ENCODE measurements around the gene BGN. TPM values are rescaled to one million over a fixed set of nuclear protein-coding genes. Genes with fewer than 3 reads are reported as not detected.

Gene BGN
- polyA plus RNA-seq, 3 donors: not detected

GRCh38 chrX:153524234-153524633 lies 29.5 kb downstream of the BGN start:
- TF ChIP-seq, protein P1, sequence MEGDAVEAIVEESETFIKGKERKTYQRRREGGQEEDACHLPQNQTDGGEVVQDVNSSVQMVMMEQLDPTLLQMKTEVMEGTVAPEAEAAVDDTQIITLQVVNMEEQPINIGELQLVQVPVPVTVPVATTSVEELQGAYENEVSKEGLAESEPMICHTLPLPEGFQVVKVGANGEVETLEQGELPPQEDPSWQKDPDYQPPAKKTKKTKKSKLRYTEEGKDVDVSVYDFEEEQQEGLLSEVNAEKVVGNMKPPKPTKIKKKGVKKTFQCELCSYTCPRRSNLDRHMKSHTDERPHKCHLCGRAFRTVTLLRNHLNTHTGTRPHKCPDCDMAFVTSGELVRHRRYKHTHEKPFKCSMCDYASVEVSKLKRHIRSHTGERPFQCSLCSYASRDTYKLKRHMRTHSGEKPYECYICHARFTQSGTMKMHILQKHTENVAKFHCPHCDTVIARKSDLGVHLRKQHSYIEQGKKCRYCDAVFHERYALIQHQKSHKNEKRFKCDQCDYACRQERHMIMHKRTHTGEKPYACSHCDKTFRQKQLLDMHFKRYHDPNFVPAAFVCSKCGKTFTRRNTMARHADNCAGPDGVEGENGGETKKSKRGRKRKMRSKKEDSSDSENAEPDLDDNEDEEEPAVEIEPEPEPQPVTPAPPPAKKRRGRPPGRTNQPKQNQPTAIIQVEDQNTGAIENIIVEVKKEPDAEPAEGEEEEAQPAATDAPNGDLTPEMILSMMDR (IDR thresholded peaks at IDR 0.05): no peak
- peaks cover 7 to 44% (median 19%) of the 10 kb centered on the region in 3 donors for H3K27me3 Mint-ChIP-seq (ENCODE audit: low read depth in 3 of 3)
- Histone ChIP-seq H2AFZ (ENCODE audit: insufficient read depth, low read depth, low read length, poor library complexity, severe bottlenecking) (no peak overlapping the region), H3K79me2 (ENCODE audit: insufficient read depth, low read length) (no peaks in the 10 kb centered on the region), H4K20me1 (ENCODE audit: insufficient read depth, low read length) (no peaks in the 10 kb centered on the region), H3K4me1 (ENCODE audit: control insufficient read depth in 1 of 2, insufficient read depth in 2 of 2, low read length in 2 of 2) (no peaks in the 10 kb centered on the region), H3K27me3 (ENCODE audit: control insufficient read depth in 2 of 2, insufficient read depth in 2 of 2, low read length in 2 of 2) (peaks cover 0 to 2% of the 10 kb centered on the region in 2 donors), H3K9me3 (replicated peaks in 1 of 2; ENCODE audit: control insufficient read depth in 1 of 2, insufficient read depth in 1 of 2, low read length in 2 of 2) (no peaks in the 10 kb centered on the region), H3K4me2 (replicated peaks; ENCODE audit: extremely low read depth, low read length, poor library complexity, severe bottlenecking) (no peak overlapping the region), H3K4me3 (replicated peaks in 1 of 3; ENCODE audit: low read depth in 2 of 3, low read length in 3 of 3) (no peak overlapping the region), H3K36me3 (replicated peaks in 1 of 2; ENCODE audit: control insufficient read depth in 1 of 2, insufficient read depth in 2 of 2, low read length in 2 of 2) (no peaks in the 10 kb centered on the region), H3K9ac (ENCODE audit: insufficient read depth, low read length, poor library complexity, severe bottlenecking) (no peak overlapping the region), H3K27ac (ENCODE audit: low read depth in 1 of 2, low read length in 2 of 2) (no peak overlapping the region)
- no peaks in the 10 kb centered on the region for H3K9me3 Mint-ChIP-seq
- H3K36me3 Mint-ChIP-seq: no peaks in the 10 kb centered on the region
- DNase-seq: no peak
- H3K4me3 Mint-ChIP-seq: no peak overlapping the region
- intact Hi-C loops (cut with micrococcal nuclease): no loop called here
- no peaks in the 10 kb centered on the region for H3K4me1 Mint-ChIP-seq
- 83% methylated on average over 1 of the region's 3 CpGs for WGBS (ENCODE audit: insufficient coverage)
- no peak overlapping the region for H3K27ac Mint-ChIP-seq

DNA sequence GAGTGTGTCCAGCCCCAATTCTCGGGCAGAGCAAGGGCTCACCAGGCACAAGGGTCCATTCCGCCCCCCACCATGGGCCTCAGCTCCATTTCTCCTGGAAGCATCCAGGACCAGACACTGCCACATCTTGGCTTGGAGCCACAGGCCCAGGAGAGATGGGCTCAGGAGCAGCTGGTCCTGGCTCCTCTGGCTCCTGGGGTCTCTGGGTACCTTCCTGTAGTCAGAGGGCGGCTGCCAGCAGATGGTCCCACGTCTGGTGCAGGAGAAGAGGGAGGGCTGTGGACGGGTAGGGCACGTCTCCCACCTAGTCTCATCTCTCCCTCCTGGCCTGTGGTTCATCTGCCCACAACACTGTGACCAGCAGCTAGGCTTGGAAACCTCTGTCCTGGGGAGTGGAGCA lies 30.7 kb downstream of the BGN start:
- Histone ChIP-seq H4K20me1 (ENCODE audit: insufficient read depth, low read length) (no peaks in the 10 kb centered on the region), H3K9ac (ENCODE audit: insufficient read depth, low read length, poor library complexity, severe bottlenecking) (no peak overlapping the region), H3K27ac (ENCODE audit: low read depth in 1 of 2, low read length in 2 of 2) (no peak overlapping the region), H3K4me1 (ENCODE audit: control insufficient read depth in 1 of 2, insufficient read depth in 2 of 2, low read length in 2 of 2) (no peaks in the 10 kb centered on the region), H3K36me3 (replicated peaks in 1 of 2; ENCODE audit: control insufficient read depth in 1 of 2, insufficient read depth in 2 of 2, low read length in 2 of 2) (no peaks in the 10 kb centered on the region), H2AFZ (ENCODE audit: insufficient read depth, low read depth, low read length, poor library complexity, severe bottlenecking) (no peak overlapping the region), H3K4me3 (replicated peaks in 1 of 3; ENCODE audit: low read depth in 2 of 3, low read length in 3 of 3) (no peak overlapping the region), H3K9me3 (replicated peaks in 1 of 2; ENCODE audit: control insufficient read depth in 1 of 2, insufficient read depth in 1 of 2, low read length in 2 of 2) (no peaks in the 10 kb centered on the region), H3K79me2 (ENCODE audit: insufficient read depth, low read length) (no peaks in the 10 kb centered on the region), H3K27me3 (ENCODE audit: control insufficient read depth in 2 of 2, insufficient read depth in 2 of 2, low read length in 2 of 2) (no peaks in the 10 kb centered on the region), H3K4me2 (replicated peaks; ENCODE audit: extremely low read depth, low read length, poor library complexity, severe bottlenecking) (no peak overlapping the region)
- Mint-ChIP-seq H3K36me3 (no peaks in the 10 kb centered on the region), H3K4me1 (no peaks in the 10 kb centered on the region), H3K4me3 (no peak overlapping the region), H3K27me3 (ENCODE audit: low read depth in 3 of 3) (peaks cover 6 to 38% (median 15%) of the 10 kb centered on the region in 3 donors), H3K27ac (no peak overlapping the region), H3K9me3 (no peaks in the 10 kb centered on the region)
- intact Hi-C loops (cut with micrococcal nuclease): no loop called here
- TF ChIP-seq, protein P1 (IDR thresholded peaks at IDR 0.05): no peak
- WGBS (ENCODE audit: insufficient coverage): 100% methylated on average over 2 of the region's 6 CpGs
- DNase-seq: no peak

All from CD14-positive monocyte (primary cell).